GM21528 (cell line): ENCODE measurements around the gene ANO4.
"Not testable (repeated sequence)": the region's sequence is repeated elsewhere in the genome, so short reads cannot be mapped to it uniquely, and the experiment has no call there.

Experiments
- ATAC-seq: cut with Tn5 transposase; IDR thresholded peaks from one replicate; pipeline ENCODE4 v1.9.1; 2021; ENCODE audit warnings: mild to moderate bottlenecking, moderate library complexity; ENCODE audit not compliant: unreplicated experiment, low FRiP score

The ANO4 gene

GRCh38 chr12:101145777-101146431, 351.3 kb downstream of the ANO4 start:
- not testable (repeated sequence) for ATAC-seq

GRCh38 chr12:101165319-101165718, 370.7 kb downstream of the ANO4 start:
- no peak for ATAC-seq

- no peak for ATAC-seq
Observed at GRCh38 chr12:101166866-101167265, 372.3 kb downstream of the ANO4 start.

GRCh38 chr12:101168001-101168400, 373.4 kb downstream of the ANO4 start:
- no peak for ATAC-seq

- ATAC-seq, result no peak
Observed at GRCh38 chr12:101172316-101172715, 377.7 kb downstream of the ANO4 start.

GRCh38 chr12:101173197-101173749, 378.7 kb downstream of the ANO4 start:
- no peak for ATAC-seq

- no peak for ATAC-seq
Observed at GRCh38 chr12:101174541-101174940, 380.0 kb downstream of the ANO4 start.
